Fibroblast of the aortic adventitia (primary cell): ENCODE data around the gene NOP56. TPM values are rescaled to one million over a fixed set of nuclear protein-coding genes. Genes with fewer than 3 reads are reported as not detected.

Experiments
- DNase-seq: peaks from one replicate; pipeline ENCODE4 v3.0.0-alpha.2; 2010; ENCODE audit warnings: low read depth
- H3K4me3 ChIP-seq: 2 replicates; pipeline ENCODE4 v1.5.1; 2011; ENCODE audit warnings: low read depth, mild to moderate bottlenecking, control low read depth, low read length, moderate library complexity
- CTCF ChIP-seq: IDR thresholded peaks from 2 replicates; pipeline ENCODE4 v1.5.1; 2011; ENCODE audit warnings: mild to moderate bottlenecking, low read length, control low read depth, inconsistent platforms; ENCODE audit not compliant: insufficient read depth
- total RNA-seq: library from RNA; depleted of rRNA; stranded (reverse); fragments of >200 nt; gene quantifications from 2 replicates; pipeline ENCODE4 v1.2.3, GENCODE V29; 2012; ENCODE audit warnings: low replicate concordance

The NOP56 gene
- total RNA-seq, 1 donor, result 106 TPM

- DNase-seq, result no peak
- no peak for TF ChIP-seq CTCF
- H3K4me3 ChIP-seq, result peak overlapping the region; percentile 99
Measured at GRCh38 chr20:2654384-2654822, 2.0 kb downstream of the NOP56 start.

GRCh38 chr20:2654831-2655230 is 2.4 kb downstream of the NOP56 start:
- DNase-seq, result no peak
- H3K4me3 ChIP-seq, result peak overlapping the region; percentile 11
- TF ChIP-seq CTCF, result no peak

GRCh38 chr20:2655331-2656116 is 3.1 kb downstream of the NOP56 start:
- no peak for DNase-seq
- no peak for TF ChIP-seq CTCF
- no peak overlapping the region for H3K4me3 ChIP-seq

- H3K4me3 ChIP-seq, result no peak overlapping the region
- no peak for DNase-seq
- no peak for TF ChIP-seq CTCF
Measured at GRCh38 chr20:2656471-2657117, 4.2 kb downstream of the NOP56 start.

GRCh38 chr20:2657241-2657640 is 4.8 kb downstream of the NOP56 start:
- TF ChIP-seq CTCF, result no peak
- H3K4me3 ChIP-seq, result no peak overlapping the region
- DNase-seq, result no peak

- DNase-seq, result no peak
Measured at GRCh38 chr20:2657674-2658073, 5.2 kb downstream of the NOP56 start.

More at GRCh38 chr20:2657674-2658073, 5.2 kb downstream of the NOP56 start:
- H3K4me3 ChIP-seq, result no peak overlapping the region
- no peak for TF ChIP-seq CTCF
